CD4-positive, alpha-beta T cell treated with Interleukin-6 for 4 hours (primary cell): Measurements from ENCODE around the gene LUM.

Experiments
- DNase-seq: peaks from one replicate; pipeline ENCODE4 v3.0.0-alpha.2; 2020; ENCODE audit warnings: mixed read lengths

LUM gene

DNA sequence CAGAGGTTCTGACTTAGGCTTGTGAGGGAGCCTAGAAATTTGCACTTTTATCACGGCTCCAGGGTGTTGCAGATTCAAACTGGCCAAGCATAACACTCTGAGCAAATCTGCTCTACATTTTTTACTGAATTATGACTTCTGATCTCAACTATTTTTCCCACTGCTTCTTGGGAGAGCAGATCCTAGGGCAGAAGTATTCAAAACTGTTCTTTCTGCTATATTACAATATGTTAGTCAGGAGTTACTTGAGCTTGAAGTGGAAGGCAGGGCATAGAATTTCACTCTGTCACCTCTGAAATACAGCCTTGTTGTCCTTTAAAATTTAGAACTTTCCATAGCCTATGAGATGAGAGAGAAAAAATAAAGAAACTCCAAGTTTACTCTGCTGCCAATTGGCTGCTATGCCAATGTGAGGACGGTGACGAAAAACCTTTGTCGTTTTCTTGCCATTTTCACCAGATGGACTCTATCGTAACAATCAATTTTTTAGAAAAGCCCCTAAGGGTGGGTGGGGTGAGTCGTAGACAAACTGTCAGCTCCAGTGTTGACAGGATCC lies 37.1 kb downstream of the LUM start:
- DNase-seq = no peak

DNA sequence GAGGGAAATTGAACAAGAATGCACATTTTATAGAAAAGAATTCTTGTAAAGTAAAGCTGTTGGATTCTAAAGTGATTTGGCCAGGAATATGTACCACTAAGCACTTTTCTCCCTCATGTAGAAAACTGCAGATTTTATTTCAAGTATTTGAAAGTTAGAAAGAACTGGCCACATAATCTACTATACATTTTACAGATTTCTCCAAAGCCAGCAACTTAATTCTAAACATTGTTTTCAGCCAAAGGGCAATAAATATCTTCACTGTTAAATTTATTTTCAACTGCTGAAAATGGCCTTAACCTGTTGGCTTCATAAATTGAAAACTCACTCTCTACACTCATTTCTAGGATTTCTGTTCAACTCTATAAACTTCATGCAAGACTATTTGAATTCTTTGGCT lies 37.9 kb downstream of the LUM start:
- DNase-seq = no peak

DNA sequence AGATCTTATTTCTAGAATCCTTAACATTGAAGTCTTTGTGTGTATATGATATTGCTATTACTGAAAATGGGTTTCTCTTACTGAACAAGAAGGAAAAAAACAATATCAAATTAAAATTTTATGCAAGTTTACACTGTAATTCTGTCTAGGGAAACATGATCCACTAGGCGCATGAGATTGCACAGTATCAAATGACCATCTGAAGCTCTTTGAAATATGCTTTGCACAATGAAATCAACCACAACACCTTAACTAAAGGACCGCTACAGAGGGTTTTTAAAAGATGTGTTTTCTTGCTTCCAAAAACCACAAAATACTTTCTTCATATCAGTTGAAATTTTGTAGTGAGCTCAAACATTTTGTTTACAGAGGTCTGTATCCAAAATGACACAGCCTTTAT lies 38.4 kb downstream of the LUM start:
- no peak for DNase-seq

DNA sequence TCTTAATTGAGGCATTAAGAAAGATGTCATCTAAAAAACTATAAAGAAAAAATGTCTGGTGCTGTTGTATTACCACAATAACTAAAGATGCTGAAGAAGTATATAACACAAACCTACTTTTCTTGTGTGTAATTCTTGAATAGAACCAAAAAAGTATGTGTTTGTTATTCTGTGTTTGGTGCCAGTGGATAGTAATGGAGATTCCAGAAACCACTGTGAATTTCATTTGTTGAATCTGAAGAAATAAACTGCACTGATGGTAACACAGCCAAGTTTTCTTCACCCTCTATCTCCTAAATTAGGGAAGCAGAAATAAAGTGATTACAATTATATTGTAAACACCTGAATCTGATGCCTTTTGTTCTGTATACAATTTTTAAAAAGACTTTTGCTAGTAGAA lies 40.4 kb downstream of the LUM start:
- no peak for DNase-seq

DNA sequence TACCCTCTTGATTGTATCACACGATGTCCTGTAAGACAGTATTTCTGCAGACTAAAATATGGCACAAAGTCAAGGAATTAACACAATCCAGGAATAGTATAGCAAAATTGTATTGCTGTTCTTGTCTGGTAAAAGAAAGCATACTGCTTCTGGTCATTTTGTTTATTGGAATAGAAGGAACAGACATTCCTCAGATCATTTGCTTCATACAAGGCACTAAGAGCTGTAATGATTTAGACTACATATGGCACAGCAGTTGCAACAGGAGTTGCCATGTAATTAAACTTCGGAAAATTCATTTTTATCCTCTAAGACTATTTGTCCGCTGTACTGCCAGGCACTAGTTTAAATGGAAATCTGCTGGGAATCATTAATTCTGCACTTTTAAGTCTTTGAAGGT lies 45.9 kb downstream of the LUM start:
- DNase-seq = no peak

DNA sequence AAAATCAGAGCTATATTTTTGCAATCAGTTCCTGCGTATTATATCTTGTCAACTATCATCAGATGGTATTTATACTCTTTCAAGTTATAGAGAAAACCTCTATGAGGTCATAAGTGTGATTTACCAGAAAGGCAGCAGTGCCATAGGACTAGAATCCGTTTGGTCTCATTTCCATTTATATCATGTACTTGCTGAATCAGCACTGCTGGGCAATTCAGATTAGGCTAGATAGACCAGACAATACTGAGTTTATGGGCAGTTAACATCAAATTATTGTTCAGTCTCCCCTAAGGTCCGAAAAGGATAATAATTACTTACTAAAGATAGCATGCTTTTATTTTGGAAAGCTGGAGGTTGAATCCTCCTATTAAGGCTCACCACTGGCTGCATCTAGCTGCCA lies 46.7 kb downstream of the LUM start:
- DNase-seq = no peak

DNA sequence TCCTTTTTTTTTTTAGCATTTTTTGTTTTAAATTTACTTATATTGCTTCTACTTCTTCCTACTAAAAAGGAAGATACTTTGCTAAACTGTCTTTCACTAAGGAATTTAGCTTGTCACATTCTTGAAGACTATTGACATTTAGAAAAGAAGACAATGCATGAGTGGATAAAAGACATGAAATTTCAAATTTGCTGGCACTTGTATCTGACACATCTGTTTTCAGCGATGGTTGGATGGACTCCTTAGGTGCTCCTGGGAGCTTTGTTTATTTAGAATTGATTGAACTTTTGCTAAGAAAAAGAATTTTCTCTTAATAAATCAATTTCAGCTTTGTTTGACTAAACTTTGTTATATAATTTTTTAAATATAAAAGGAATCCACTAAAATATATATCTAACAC lies 50.2 kb downstream of the LUM start:
- no peak for DNase-seq

DNA sequence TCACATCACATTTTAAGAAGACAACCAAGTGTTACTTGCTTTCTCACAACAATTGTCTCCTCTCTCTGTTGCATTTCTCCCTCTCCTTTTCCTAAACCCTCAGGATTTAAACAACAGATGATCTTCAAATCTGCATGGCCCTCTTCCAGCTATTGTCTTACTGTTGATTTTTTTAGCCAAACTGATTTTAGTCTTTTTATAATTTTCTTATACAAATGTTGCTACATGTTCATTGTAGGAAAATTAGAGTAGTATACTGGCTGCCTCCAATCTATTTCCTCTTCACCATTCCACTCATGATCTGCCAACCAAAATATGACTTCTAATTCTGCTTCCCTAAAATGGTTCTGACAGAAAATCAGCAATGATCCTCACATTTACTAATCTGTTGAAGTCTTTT lies 52.1 kb downstream of the LUM start:
- no peak for DNase-seq

DNA sequence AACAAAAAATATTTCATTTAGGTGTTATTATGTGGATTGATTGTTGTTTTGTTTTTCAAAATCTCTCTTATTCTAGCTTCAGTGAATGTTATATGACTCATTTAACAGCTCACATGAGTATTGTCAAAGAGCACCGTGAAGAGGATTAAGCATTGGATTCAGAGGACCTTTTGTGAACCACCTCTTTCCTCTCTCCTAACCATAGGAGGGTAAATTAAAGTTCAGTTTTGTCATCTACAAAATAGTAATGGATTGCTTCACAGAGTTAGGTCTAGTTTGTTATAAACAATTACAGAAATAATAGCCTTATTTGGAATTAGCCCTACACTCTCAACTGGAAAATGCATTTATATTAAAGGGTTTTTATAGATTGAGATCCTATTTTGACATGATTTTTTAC lies 52.5 kb downstream of the LUM start:
- DNase-seq = no peak

DNA sequence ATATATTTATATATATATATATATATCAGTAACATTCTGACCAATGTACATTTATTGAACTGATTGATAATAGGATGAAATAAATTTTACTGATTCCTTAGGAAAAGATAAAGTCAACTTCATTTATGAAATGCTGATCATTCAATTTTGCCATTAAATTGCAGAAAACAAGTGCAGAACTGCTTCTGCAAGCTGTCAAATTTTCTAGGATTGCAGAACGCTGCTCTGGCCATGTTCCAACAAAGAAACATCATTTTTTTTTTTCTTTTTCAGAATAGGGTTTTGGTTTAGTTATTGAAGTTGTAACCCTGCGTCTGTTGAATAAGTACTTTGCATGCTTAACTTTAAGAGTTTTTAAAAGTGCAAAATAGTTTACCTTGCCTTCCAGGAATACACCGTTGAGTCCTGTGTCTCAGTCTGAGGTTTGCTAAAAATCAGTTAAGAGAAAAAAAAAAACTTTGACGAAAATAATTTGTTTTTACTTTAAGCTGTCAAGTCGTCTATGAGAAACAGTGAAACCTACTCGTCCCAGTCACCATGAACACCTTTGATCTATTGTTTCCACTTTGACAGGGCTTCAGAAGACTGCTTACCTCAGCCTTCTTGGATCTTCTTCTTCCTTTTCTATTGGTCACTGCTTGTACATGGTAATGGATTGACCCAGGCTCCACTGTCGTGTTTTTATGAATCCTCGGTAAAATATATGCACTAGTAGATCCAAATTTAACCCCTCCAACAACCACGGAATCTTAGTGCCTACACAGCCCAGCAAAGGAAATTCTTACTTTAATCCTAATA lies 53.7 kb downstream of the LUM start, which contains the start of gene KERA:
TSS of gene KERA (minus strand) at position 657 of the 798 bp plus-strand sequence. CDS start 1,743 bp downstream, outside the sequence.
- DNase-seq = no peak

DNA sequence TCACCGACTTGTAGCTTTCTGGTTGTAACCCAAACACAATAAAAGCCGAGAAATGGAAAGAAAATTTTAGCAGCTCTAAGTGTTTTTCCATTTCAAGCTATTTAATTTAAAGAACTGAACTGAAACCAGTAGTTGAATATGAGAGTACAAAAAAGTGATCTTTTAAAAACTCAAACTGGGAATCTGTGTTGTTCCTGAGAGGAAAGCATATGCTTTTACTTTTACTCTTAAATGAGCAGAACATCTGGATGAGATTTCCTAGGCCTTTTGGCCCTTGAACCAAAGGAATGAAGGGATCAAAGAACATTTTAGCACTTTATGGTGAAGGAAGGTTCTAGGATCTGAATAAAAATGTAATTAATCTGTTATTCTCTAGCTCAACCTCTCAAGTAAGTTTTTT lies 54.8 kb downstream of the LUM start:
- DNase-seq = no peak

DNA sequence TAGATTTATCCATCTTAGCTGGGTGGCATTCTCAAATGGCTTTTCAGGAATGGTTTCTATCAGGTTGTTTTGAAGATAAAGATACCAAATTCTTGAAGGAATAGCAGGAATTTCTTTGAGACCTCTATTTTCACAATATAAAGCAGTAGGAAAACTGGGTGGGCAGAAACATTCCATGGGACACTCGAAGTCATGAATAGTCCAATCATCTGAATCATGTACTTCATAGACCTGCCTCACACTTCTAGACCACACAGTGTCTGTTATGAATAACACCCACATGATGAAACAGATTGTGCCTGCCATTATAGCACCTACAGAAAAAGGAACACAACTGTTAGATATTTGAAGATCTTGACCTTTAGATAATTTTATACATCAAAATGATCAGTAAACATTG lies 55.3 kb downstream of the LUM start:
- DNase-seq = no peak

DNA sequence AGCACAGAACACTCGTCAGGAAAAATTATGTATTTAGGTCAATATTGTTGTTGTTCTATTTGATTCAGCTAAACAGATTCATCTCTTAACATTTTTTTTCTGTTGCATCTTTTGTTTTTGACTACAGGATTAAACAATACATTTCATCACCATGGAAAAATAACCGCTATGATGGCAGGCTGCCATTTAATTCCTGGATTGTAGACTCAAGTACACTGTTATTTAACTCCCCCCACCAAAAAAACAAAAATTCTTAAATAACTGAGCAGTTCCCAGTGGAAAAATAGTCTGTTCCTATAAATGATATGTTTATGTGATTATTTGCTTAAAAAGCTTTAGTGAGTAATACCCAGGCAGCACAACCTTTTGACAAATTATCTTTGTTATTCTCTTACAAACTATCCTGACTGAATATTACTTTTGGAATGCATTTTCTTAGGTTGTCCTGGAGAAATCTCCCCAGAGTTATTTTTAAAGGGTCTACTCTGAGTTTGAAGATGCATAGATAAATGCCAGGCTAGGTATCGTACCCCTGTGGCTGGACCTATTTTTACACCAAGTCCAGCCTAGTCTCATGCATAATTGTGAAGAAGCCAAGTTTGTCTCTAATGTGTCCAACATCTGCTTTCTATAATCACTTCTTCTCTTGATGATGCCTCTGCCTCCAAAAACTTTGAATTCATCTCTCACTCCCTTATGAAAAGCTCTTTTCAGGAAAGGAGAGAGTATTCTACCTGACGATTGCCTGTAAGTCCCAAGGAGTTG lies 57.2 kb downstream of the LUM start:
- no peak for DNase-seq
